IPS-18c (cell line): ENCODE data around the gene EEF2K.
"Not testable (repeated sequence)": the region's sequence is repeated elsewhere in the genome, so short reads cannot be mapped to it uniquely, and the experiment has no call there.

Experiments used
- H3K4me3 ChIP-seq: 2 replicates; pipeline ENCODE4 v1.7.0; 2013; ENCODE audit warnings: low read depth, mild to moderate bottlenecking, low read length, moderate library complexity; ENCODE audit not compliant: insufficient read depth
- H3K9me3 ChIP-seq: one replicate; pipeline ENCODE4 v1.6.1; 2013; ENCODE audit warnings: mild to moderate bottlenecking, low read length, moderate library complexity; ENCODE audit not compliant: control insufficient read depth, insufficient read depth

Gene EEF2K

GRCh38 chr16:22202261-22202637 lies 3.8 kb upstream of the EEF2K start:
- no peak overlapping the region for H3K4me3 ChIP-seq

GRCh38 chr16:22203091-22203490 lies 3.0 kb upstream of the EEF2K start:
- Histone ChIP-seq H3K9me3 (no peaks in the 10 kb centered on the region), H3K4me3 (no peak overlapping the region)

More at GRCh38 chr16:22202261-22202637, 3.8 kb upstream of the EEF2K start:
- H3K9me3 ChIP-seq = no peaks in the 10 kb centered on the region

- Histone ChIP-seq H3K4me3 (no peak overlapping the region), H3K9me3 (no peaks in the 10 kb centered on the region)
Observed at GRCh38 chr16:22204091-22204655, 1.9 kb upstream of the EEF2K start.

- H3K9me3 ChIP-seq = no peaks in the 10 kb centered on the region
Observed at GRCh38 chr16:22205577-22206012, 483 bp upstream of the EEF2K start.

GRCh38 chr16:22206842-22207714 lies 1.0 kb downstream of the EEF2K start:
- H3K9me3 ChIP-seq = no peaks in the 10 kb centered on the region
- H3K4me3 ChIP-seq = peak overlapping the region; percentile 96

More at GRCh38 chr16:22205577-22206012, 483 bp upstream of the EEF2K start:
- H3K4me3 ChIP-seq = peak overlapping the region; percentile 96

- Histone ChIP-seq H3K4me3 (peak overlapping the region; percentile 96), H3K9me3 (no peaks in the 10 kb centered on the region)
Observed at GRCh38 chr16:22207715-22208360, 1.8 kb downstream of the EEF2K start.

GRCh38 chr16:22210285-22210684 lies 4.2 kb downstream of the EEF2K start:
- Histone ChIP-seq H3K9me3 (no peaks in the 10 kb centered on the region), H3K4me3 (no peak overlapping the region)

- no peak overlapping the region; the same call in 1 of the 2 replicates for H3K4me3 ChIP-seq
- H3K9me3 ChIP-seq = no peaks in the 10 kb centered on the region
Observed at GRCh38 chr16:22210854-22211253, 4.8 kb downstream of the EEF2K start.

- Histone ChIP-seq H3K4me3 (no peak overlapping the region), H3K9me3 (no peaks in the 10 kb centered on the region)
Observed at GRCh38 chr16:22213236-22213635, 7.2 kb downstream of the EEF2K start.

GRCh38 chr16:22213801-22214200 lies 7.7 kb downstream of the EEF2K start:
- no peaks in the 10 kb centered on the region for H3K9me3 ChIP-seq
- H3K4me3 ChIP-seq = no peak overlapping the region

GRCh38 chr16:22214402-22214801 lies 8.3 kb downstream of the EEF2K start:
- Histone ChIP-seq H3K4me3 (no peak overlapping the region), H3K9me3 (no peaks in the 10 kb centered on the region)

GRCh38 chr16:22214889-22215288 lies 8.8 kb downstream of the EEF2K start:
- Histone ChIP-seq H3K4me3 (no peak overlapping the region), H3K9me3 (no peaks in the 10 kb centered on the region)

GRCh38 chr16:22216191-22216831 lies 10.2 kb downstream of the EEF2K start:
- Histone ChIP-seq H3K4me3 (no peak overlapping the region), H3K9me3 (no peaks in the 10 kb centered on the region)

GRCh38 chr16:22216832-22217225 lies 10.8 kb downstream of the EEF2K start:
- H3K4me3 ChIP-seq, H3K9me3 ChIP-seq: not testable (repeated sequence)

- Histone ChIP-seq H3K4me3 (no peak overlapping the region), H3K9me3 (no peaks in the 10 kb centered on the region)
Observed at GRCh38 chr16:22217890-22218730, 12.0 kb downstream of the EEF2K start.

- Histone ChIP-seq H3K9me3 (no peaks in the 10 kb centered on the region), H3K4me3 (no peak overlapping the region)
Observed at GRCh38 chr16:22219389-22220068, 13.5 kb downstream of the EEF2K start.
